HG03460 (cell line): Measurements from ENCODE around the gene FBXL2.
"Not testable (repeated sequence)": the region's sequence is repeated elsewhere in the genome, so short reads cannot be mapped to it uniquely, and the experiment has no call there.

Experiments
- ATAC-seq: cut with Tn5 transposase; IDR thresholded peaks from one replicate; pipeline ENCODE4 v1.9.1; 2021; ENCODE audit not compliant: unreplicated experiment

FBXL2 gene

DNA sequence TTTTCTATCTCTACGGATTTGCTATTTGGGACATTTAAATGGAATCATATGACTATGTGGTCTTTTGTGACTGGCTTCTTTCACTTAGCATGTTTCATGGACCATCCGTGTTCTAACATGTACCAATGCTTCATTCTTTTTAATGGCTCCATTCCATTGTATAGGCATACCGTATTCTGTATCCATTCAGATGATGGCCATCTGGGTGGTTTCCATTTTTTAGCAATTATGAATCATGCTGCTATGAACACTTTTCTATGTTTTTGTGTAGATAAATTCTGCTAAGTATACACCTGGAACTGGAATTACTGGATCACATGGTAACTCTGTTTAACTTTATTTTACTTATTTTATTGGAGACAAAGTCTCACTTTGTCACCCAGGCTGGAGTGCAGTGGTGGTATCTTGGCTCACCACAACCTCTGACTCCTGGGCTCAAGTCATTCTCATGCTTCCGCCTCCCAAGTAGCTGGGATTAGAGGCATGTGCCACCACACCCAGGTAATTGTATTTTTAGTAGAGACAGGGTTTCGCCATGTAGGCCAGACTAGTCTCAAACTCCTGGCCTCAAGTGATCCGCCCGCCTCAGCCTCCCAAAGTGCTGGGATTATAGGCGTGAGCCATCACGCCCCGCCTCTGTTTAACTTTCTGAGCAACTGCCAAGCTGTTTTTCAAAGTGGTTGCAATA is 149.5 kb downstream of the FBXL2 start:
- no peak for ATAC-seq

DNA sequence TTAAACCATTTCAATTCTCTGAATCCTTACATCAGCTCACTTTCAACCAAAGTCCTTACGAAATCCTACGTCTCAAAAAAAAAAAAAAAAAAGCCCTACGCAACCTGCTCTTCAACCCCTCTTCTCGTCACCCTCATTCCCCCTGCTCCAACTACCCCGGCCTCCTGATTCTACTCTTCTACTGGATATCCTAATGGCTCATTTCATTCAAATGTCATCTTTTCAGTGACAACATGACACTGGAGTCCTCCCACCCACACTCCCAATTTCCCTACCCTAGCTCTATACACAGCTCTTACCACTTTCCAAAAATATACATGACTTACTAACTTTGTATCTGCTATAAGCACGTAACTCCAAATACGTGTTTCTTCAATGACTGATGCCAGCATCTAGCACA is 151.5 kb downstream of the FBXL2 start:
- ATAC-seq, result no peak

DNA sequence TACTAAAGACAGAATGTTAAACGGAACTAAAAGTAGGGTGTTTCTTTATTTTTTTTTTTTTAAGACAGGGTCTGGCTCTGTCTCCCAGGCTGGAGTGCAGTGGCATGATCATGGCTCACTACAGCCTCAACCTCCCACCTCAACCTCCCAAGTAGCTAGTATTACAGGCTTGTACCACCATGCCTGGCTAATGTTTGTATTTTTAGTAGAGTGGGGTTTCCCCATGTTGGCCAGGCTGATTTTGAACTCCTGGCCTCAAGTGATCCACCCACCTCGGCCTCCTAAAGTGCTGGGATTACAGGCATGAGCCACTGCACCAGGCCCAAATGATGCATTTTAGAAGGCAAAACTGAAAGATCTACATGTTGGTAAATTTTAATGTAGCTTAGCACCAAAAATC is 152.1 kb downstream of the FBXL2 start:
- ATAC-seq, result not testable (repeated sequence)

DNA sequence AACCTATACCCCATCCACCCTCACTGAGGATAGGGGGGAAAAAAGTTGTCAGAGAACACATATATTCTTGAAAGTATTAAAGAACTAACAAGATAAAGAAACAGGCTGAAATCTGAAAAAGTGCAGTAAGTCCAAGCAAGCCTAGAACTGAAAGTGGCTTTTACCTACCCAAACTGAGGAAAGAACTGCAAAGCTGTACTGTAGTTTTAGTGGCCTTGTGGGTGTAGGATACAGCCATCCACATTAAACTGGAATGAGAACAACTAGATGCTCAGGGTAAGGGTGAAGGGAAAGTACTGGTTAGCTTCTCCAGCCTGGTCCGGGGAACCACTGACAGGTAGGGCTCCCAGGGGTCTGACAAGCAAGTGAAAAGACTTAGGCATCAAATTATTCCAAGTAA is 152.8 kb downstream of the FBXL2 start:
- no peak for ATAC-seq

DNA sequence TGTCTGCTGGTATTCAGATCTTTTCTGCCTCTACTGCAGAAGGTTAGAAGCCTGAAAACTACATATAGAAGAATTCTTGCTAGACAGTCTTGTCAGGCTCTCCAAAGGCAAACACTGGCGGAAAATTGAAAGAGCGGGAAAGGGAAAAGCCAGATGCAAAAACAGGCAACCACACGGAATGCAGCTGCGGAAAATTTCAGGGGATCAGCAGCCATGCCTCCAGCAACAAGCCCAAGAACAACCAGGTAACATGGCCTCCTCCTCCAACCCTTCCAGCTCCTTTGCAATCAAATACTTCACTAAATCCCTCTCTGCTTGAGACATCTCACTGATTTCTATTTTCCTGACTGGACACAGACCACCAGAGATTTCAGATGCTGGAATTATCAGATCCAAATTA is 153.3 kb downstream of the FBXL2 start:
- ATAC-seq, result no peak

DNA sequence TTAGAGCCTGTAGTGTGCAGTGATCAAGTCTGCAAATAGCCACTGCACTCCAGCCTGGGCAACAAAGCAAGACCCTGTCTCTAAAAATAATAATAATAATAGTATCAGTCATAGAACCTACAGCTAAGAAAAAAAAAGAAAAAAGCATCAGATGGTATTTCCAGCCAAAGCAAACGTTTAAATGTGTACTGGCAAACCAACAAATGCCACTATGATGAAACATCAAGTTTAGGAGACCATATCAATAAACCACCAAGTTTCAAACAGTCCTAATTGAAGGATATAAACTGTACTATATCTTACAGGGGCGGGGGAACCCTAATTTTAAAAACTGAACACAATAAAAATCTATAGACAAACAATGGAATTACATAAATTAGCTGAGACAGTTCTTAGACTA is 156.6 kb downstream of the FBXL2 start:
- ATAC-seq, result no peak
